Colonic mucosa (tissue), 4 donors: Measurements from ENCODE around the gene ATP10D. TPM values are rescaled to one million over a fixed set of nuclear protein-coding genes. Genes with fewer than 3 reads are reported as not detected.

Source experiments
- DNase-seq: peaks from one replicate; pipeline ENCODE4 v3.0.0-alpha.2; 2020
- H3K27ac ChIP-seq: fragments of 200-600 bp; one replicate; pipeline ENCODE4 v1.8.0; 2021
- H3K27me3 ChIP-seq: fragments of 200-600 bp; one replicate; pipeline ENCODE4 v1.8.0; 2021
- H3K36me3 ChIP-seq: fragments of 200-600 bp; one replicate; pipeline ENCODE4 v1.8.0; 2021
- H3K4me1 ChIP-seq: fragments of 200-600 bp; one replicate; pipeline ENCODE4 v1.8.0; 2021; ENCODE audit warnings: mild to moderate bottlenecking
- H3K4me3 ChIP-seq: fragments of 200-600 bp; one replicate; pipeline ENCODE4 v1.8.0; 2021
- H3K9ac ChIP-seq, 2 donors: one replicate each; pipeline ENCODE4 v1.7.0; 2013; ENCODE audit warnings: control low read depth in 2 of 2, low read depth in 2 of 2, low read length in 2 of 2
- H3K9me3 ChIP-seq: fragments of 200-600 bp; one replicate; pipeline ENCODE4 v1.8.0; 2021
- intact Hi-C: fragments of 100-400 bp; cut with DNase I; formaldehyde crosslinking; loops from one replicate; pipeline ENCODE4 v1.14.1; 2022
- total RNA-seq, 2 donors: library from RNA; stranded (reverse); fragmentation: NEBNext Ultra II Directional in 1 of 2; extraction: Animal tissue kit (Norgen Biotek cat#: 25700) in 1 of 2; gene quantifications; one replicate each; pipeline ENCODE4 v1.2.1, GENCODE V29; 2021
- TF ChIP-seq, protein P1 (sequence below): fragments of 200-600 bp; IDR thresholded peaks from one replicate; pipeline ENCODE4 v1.8.0; 2022; ENCODE audit warnings: antibody characterized with exemption, mild to moderate bottlenecking
- donor health status: healthy.
- donor health status: DM: no; HTN: no; CAD: no.
- donor health status: DM: no; HTN: no; CAD: no.

The ATP10D gene
- total RNA-seq, 2 donors from 2014 or later = 8.6 to 11.3 TPM

- intact Hi-C loops = no loop called here
- Histone ChIP-seq H3K9ac (no peak overlapping the region), H3K4me3 (no peak overlapping the region), H3K36me3 (no peaks in the 10 kb centered on the region), H3K4me1 (no peaks in the 10 kb centered on the region), H3K27ac (no peak overlapping the region), H3K9me3 (no peaks in the 10 kb centered on the region), H3K27me3 (no peaks in the 10 kb centered on the region)
- DNase-seq = peak; percentile 34
- TF ChIP-seq, protein P1, sequence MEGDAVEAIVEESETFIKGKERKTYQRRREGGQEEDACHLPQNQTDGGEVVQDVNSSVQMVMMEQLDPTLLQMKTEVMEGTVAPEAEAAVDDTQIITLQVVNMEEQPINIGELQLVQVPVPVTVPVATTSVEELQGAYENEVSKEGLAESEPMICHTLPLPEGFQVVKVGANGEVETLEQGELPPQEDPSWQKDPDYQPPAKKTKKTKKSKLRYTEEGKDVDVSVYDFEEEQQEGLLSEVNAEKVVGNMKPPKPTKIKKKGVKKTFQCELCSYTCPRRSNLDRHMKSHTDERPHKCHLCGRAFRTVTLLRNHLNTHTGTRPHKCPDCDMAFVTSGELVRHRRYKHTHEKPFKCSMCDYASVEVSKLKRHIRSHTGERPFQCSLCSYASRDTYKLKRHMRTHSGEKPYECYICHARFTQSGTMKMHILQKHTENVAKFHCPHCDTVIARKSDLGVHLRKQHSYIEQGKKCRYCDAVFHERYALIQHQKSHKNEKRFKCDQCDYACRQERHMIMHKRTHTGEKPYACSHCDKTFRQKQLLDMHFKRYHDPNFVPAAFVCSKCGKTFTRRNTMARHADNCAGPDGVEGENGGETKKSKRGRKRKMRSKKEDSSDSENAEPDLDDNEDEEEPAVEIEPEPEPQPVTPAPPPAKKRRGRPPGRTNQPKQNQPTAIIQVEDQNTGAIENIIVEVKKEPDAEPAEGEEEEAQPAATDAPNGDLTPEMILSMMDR = no peak
Observed at GRCh38 chr4:47531241-47531953, 46.3 kb downstream of the ATP10D start.

DNA sequence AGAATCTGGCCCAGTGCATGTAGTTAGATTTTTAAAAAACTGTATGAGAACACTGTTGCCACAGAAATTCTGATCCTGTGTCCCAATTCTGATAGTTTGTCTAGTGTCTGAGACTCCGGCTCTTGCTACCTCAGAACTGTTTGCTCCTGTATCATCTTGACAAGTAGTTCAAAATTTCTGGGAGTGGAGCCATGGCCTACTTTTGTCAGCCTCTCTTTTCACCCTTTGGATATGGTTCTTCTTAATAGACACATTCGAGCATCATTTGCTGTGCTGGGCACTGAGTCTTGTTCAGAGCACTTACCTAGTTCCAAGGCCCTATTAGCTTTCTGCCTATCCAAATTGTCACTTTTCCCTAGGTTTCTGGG, 46.9 kb downstream of the ATP10D start:
- Histone ChIP-seq H3K27me3 (no peaks in the 10 kb centered on the region), H3K4me1 (no peaks in the 10 kb centered on the region), H3K9me3 (no peaks in the 10 kb centered on the region), H3K4me3 (no peak overlapping the region), H3K27ac (no peak overlapping the region), H3K9ac (no peak overlapping the region), H3K36me3 (no peaks in the 10 kb centered on the region)
- TF ChIP-seq, protein P1 = no peak
- DNase-seq = no peak
- intact Hi-C loops = no loop called here

DNA sequence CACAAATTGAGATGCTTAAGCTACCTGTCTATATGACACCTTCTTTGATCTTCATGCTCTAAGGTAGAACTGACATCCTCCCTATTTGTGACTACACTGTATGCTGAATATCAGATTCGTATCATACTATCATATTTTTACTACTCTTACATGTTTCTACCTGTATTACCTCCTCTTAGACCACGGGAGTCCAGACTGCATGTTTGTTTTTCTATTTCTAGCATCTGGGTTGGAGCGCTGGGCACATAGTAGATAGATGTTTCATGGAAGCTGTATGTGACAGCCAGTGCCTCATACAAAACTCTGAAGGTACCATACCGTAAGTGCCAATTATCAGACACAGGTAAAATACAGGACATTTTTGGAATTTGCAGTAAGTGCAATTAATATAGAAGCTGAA, 47.6 kb downstream of the ATP10D start:
- Histone ChIP-seq H3K9ac (no peak overlapping the region), H3K36me3 (no peaks in the 10 kb centered on the region), H3K9me3 (no peaks in the 10 kb centered on the region), H3K4me1 (no peaks in the 10 kb centered on the region), H3K27ac (no peak overlapping the region), H3K4me3 (no peak overlapping the region), H3K27me3 (no peaks in the 10 kb centered on the region)
- no peak for DNase-seq
- intact Hi-C loops = no loop called here
- TF ChIP-seq, protein P1 = no peak

DNA sequence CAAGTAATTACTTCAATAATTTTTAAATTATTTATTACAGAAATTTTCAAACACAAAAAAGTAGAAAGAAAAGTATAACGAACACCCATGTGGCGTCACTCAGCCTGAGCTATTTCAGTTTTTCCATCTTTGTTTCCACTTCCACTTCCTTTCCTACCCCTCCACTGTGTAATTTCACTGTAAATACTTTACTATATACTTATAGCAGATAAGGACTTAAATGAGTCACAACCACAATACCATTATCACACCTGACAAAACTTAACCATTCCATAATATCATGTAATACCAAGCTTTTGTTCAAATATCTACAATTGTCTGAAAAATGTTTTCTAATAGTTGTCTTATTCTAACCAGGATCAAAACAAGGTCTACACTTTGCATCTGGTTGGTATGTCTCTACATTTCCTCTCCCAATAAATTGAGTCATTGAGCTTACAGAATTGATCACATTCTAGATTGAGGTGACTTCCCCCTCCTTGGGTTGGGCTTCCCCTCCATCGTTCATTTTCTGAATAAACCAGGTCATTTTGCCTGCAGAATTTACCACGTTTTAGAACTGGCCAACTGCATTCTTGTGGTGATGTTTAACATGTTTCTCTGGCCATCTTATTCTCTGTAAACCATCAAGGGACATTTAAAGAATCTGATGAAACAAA, 48.7 kb downstream of the ATP10D start:
- Histone ChIP-seq H3K9ac (no peak overlapping the region), H3K27ac (no peak overlapping the region)

DNA sequence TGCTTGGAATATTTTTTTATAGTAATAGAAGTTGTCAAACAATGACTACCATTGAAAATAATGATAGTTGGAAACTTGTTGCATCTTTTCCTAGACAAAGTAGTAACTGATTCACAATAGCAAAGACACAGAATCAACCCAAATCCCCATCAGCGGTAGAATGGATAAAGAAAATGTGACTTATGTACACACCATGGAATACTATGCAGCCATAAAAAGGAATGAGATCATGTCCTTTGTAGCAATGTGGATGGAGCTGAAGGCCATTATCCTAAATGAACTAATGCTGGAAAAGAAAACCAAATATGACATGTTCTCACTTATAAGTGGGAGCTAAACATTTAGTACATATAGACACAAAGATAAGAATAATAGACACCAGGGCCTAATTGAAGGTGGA, 49.7 kb downstream of the ATP10D start:
- intact Hi-C loops = no loop called here
- H3K27me3 ChIP-seq = no peaks in the 10 kb centered on the region
- H3K9ac ChIP-seq = no peak overlapping the region
- H3K4me3 ChIP-seq = no peak overlapping the region
- no peaks in the 10 kb centered on the region for H3K36me3 ChIP-seq
- no peak overlapping the region for H3K27ac ChIP-seq
- DNase-seq = no peak
- TF ChIP-seq, protein P1 = no peak
- H3K4me1 ChIP-seq = no peaks in the 10 kb centered on the region
- no peaks in the 10 kb centered on the region for H3K9me3 ChIP-seq

More for the DNA sequence above, 48.7 kb downstream of the ATP10D start:
- H3K9me3 ChIP-seq = no peaks in the 10 kb centered on the region
- DNase-seq = no peak
- H3K27me3 ChIP-seq = no peaks in the 10 kb centered on the region
- intact Hi-C loops = no loop called here
- H3K4me1 ChIP-seq = no peaks in the 10 kb centered on the region
- no peak overlapping the region for H3K4me3 ChIP-seq
- TF ChIP-seq, protein P1 = no peak
- H3K36me3 ChIP-seq = no peaks in the 10 kb centered on the region
